ENCODE results near the gene RFC2. TPM values are rescaled to one million over a fixed set of nuclear protein-coding genes. Genes with fewer than 3 reads are reported as not detected.
A peak's percentile ranks its signal among the peaks of the same experiment; 100 is the strongest.

The RFC2 gene
- total and polyA plus RNA-seq, 2 of the 8 experiments (the other 6 are each of a cell fraction or from before 2014, with no cell fraction given) = 52.9 to 85.4 TPM

GRCh38 chr7:74269757-74270277 is 15.6 kb upstream of the RFC2 start (continued):
- TF ChIP-seq E2F6 (IDR thresholded peaks at IDR 0.05) (no peak), BCL11A (IDR thresholded peaks at IDR 0.05; ENCODE audit: low read depth in 2 of 2, low read length in 2 of 2) (no peak), RFX5 (IDR thresholded peaks at IDR 0.05; ENCODE audit: borderline replicate concordance, low read depth, low read length) (no peak), KDM1A (IDR thresholded peaks at IDR 0.05; ENCODE audit: borderline replicate concordance, low read length) (no peak), SRF (IDR thresholded peaks at IDR 0.05; ENCODE audit: low read depth, low read length) (no peak), EGR1 (IDR thresholded peaks at IDR 0.05; ENCODE audit: borderline replicate concordance, low read depth, low read length) (peak; percentile 69; the same call in 1 of the 2 replicates), CBX5 (IDR thresholded peaks at IDR 0.05; ENCODE audit: low read depth, low read length) (no peak), CBX8 (IDR thresholded peaks at IDR 0.05; ENCODE audit: borderline replicate concordance, low read depth, low read length) (no peak), TAF1 (IDR thresholded peaks at IDR 0.05; ENCODE audit: low read depth, low read length) (no peak), EZH2 (IDR thresholded peaks at IDR 0.05; ENCODE audit: low read depth, low read length, severe bottlenecking) (no peak), NANOG (IDR thresholded peaks at IDR 0.05; ENCODE audit: insufficient read depth, low read depth, low read length, poor library complexity, severe bottlenecking) (no peak), ZNF274 (IDR thresholded peaks at IDR 0.05; ENCODE audit: borderline replicate concordance, extremely low read depth, low read length) (no peak), NRF1 (IDR thresholded peaks at IDR 0.05; ENCODE audit: low read depth, low read length) (no peak), CREB1 (IDR thresholded peaks at IDR 0.05) (no peak), CEBPB (IDR thresholded peaks at IDR 0.05; ENCODE audit: low read depth, low read length) (no peak; the same call in 1 of the 2 replicates), MAFK (IDR thresholded peaks at IDR 0.05; ENCODE audit: low read depth, low read length) (no peak)

Data from H1 (cell line).